B cell (primary cell): ENCODE measurements around the gene TEDC2.

ENCODE experiments used
- CTCF ChIP-seq: fragments of 200-600 bp; IDR thresholded peaks from one replicate; pipeline ENCODE4 v1.8.0; 2022; ENCODE audit warnings: antibody characterized with exemption, mild to moderate bottlenecking
- EZH2 ChIP-seq: IDR thresholded peaks from 2 replicates; pipeline ENCODE4 v1.6.1; 2012; ENCODE audit warnings: borderline replicate concordance, low read depth, mild to moderate bottlenecking, moderate library complexity, low read length; ENCODE audit not compliant: insufficient read depth, poor library complexity, severe bottlenecking

GRCh38 chr16:2464333-2464732 is 4.4 kb downstream of the TEDC2 start:
- TF ChIP-seq CTCF (no peak), EZH2 (no peak)
